ENCODE data around the gene PPM1K.
A peak's percentile ranks its signal among the peaks of the same experiment; 100 is the strongest.

PPM1K gene

GRCh38 chr4:88276952-88277710 lies 7.2 kb downstream of the PPM1K start:
- DNase-seq (ENCODE audit: low spot score) = no peak

- no peak for DNase-seq (ENCODE audit: low spot score)
Measured at GRCh38 chr4:88275949-88276515, 8.3 kb downstream of the PPM1K start.

GRCh38 chr4:88275516-88275915 lies 8.8 kb downstream of the PPM1K start:
- DNase-seq (ENCODE audit: low spot score) = no peak

GRCh38 chr4:88268913-88269312 lies 15.4 kb downstream of the PPM1K start:
- no peak for DNase-seq (ENCODE audit: low spot score)

- no peak for DNase-seq (ENCODE audit: low spot score)
Measured at GRCh38 chr4:88264336-88264735, 20.0 kb downstream of the PPM1K start.

GRCh38 chr4:88257726-88258125 lies 26.6 kb downstream of the PPM1K start:
- DNase-seq (ENCODE audit: low spot score) = no peak

- DNase-seq (ENCODE audit: low spot score) = no peak
Measured at GRCh38 chr4:88255111-88255510, 29.2 kb downstream of the PPM1K start.

GRCh38 chr4:88251924-88252323 lies 32.4 kb downstream of the PPM1K start:
- DNase-seq (ENCODE audit: low spot score) = no peak

- no peak for DNase-seq (ENCODE audit: low spot score)
Measured at GRCh38 chr4:88247148-88247547, 37.2 kb downstream of the PPM1K start.

- DNase-seq (ENCODE audit: low spot score) = no peak
Measured at GRCh38 chr4:88246600-88246999, 37.8 kb downstream of the PPM1K start.

GRCh38 chr4:88244816-88245579 lies 39.4 kb downstream of the PPM1K start:
- DNase-seq (ENCODE audit: low spot score) = peak; percentile 20

- DNase-seq (ENCODE audit: low spot score) = no peak
Measured at GRCh38 chr4:88244056-88244455, 40.3 kb downstream of the PPM1K start.

- DNase-seq (ENCODE audit: low spot score) = no peak
Measured at GRCh38 chr4:88242144-88242543, 42.2 kb downstream of the PPM1K start.

- no peak for DNase-seq (ENCODE audit: low spot score)
Measured at GRCh38 chr4:88240297-88240714, 44.1 kb downstream of the PPM1K start.

- DNase-seq (ENCODE audit: low spot score) = no peak
Measured at GRCh38 chr4:88230969-88231771, 53.2 kb downstream of the PPM1K start.

- no peak for DNase-seq (ENCODE audit: low spot score)
Measured at GRCh38 chr4:88230461-88230891, 53.9 kb downstream of the PPM1K start.

GRCh38 chr4:88227734-88228133 lies 56.6 kb downstream of the PPM1K start:
- no peak for DNase-seq (ENCODE audit: low spot score)

- DNase-seq (ENCODE audit: low spot score) = no peak
Measured at GRCh38 chr4:88226143-88226542, 58.2 kb downstream of the PPM1K start.

GRCh38 chr4:88225232-88226105 lies 58.9 kb downstream of the PPM1K start:
- DNase-seq (ENCODE audit: low spot score) = no peak

- no peak for DNase-seq (ENCODE audit: low spot score)
Measured at GRCh38 chr4:88223516-88223915, 60.8 kb downstream of the PPM1K start.

- peak; percentile 70 for DNase-seq (ENCODE audit: low spot score)
Measured at GRCh38 chr4:88219099-88219498, 65.3 kb downstream of the PPM1K start.
